IgD-negative memory B cell (primary cell): ENCODE measurements around the gene PRKAG2. TPM values are rescaled to one million over a fixed set of nuclear protein-coding genes. Genes with fewer than 3 reads are reported as not detected.
A peak's percentile ranks its signal among the peaks of the same experiment; 100 is the strongest.

Experiments used
- H3K27ac Mint-ChIP-seq, 3 donors: one replicate each; pipeline ENCODE4 v1.8.0; 2020 to 2022; ENCODE audit warnings: mild to moderate bottlenecking in 3 of 3, mixed read lengths in 3 of 3, moderate library complexity in 1 of 3
- H3K27me3 Mint-ChIP-seq: one replicate; pipeline ENCODE4 v1.8.0; 2021; ENCODE audit warnings: mixed read lengths
- H3K36me3 Mint-ChIP-seq: one replicate; pipeline ENCODE4 v1.8.0; 2020; ENCODE audit warnings: mild to moderate bottlenecking, mixed read lengths
- H3K4me1 Mint-ChIP-seq, 3 donors: one replicate each; pipeline ENCODE4 v1.8.0; 2020 to 2022; ENCODE audit warnings: mixed read lengths in 3 of 3, mild to moderate bottlenecking in 1 of 3
- H3K4me3 Mint-ChIP-seq, 4 donors: one replicate each; pipeline ENCODE4 v1.8.0; 2020 to 2022; ENCODE audit warnings: mild to moderate bottlenecking in 4 of 4, mixed read lengths in 4 of 4, moderate library complexity in 3 of 4
- H3K9me3 Mint-ChIP-seq, 3 donors: one replicate each; pipeline ENCODE4 v1.8.0; 2020 to 2021; ENCODE audit warnings: mixed read lengths in 3 of 3, mild to moderate bottlenecking in 1 of 3
- polyA plus RNA-seq: library from polyadenylated mRNA; unstranded; fragments of 300-500 nt; fragmentation: Illumina TruSeq; gene quantifications from one replicate; pipeline ENCODE4 v1.2.3, GENCODE V29; 2021

The PRKAG2 gene
- polyA plus RNA-seq, 1 donor from 2014 or later = 21.3 TPM

GRCh38 chr7:151689196-151689971 lies 187.5 kb downstream of the PRKAG2 start:
- Mint-ChIP-seq H3K27ac (no peak overlapping the region), H3K36me3 (peaks cover 2% of the 10 kb centered on the region), H3K9me3 (no peaks in the 10 kb centered on the region), H3K4me1 (peaks cover 2 to 5% (median 4%) of the 10 kb centered on the region in 3 donors), H3K4me3 (no peak overlapping the region), H3K27me3 (no peaks in the 10 kb centered on the region)

DNA sequence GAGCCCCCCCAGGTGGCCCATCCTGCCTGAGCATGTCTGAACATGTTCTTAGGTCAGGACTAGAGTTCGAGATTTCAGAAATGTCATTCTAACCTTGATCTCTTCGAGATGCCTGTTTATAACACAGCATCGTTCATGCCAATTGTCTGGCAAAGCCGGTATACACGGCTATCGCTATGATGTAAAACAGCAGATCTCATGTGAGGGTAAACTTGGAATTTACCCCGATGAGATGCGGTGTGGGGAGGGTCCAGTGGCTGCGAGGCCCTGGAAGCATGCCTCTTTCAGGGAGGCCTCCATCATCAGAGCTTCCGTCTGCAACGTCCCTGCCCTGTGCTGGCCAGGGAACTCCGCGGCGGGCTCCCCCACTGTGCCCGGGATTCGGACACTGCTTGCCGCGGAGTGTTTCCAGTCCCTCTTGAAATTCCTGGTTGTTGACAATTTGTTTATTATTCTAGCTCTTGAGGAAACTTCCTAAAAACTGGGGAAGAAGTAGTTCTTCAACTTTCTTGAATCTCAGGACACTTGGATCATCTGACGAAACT lies 188.6 kb downstream of the PRKAG2 start:
- no peak overlapping the region for H3K27ac Mint-ChIP-seq
- no peaks in the 10 kb centered on the region for H3K27me3 Mint-ChIP-seq
- peaks cover 2% of the 10 kb centered on the region for H3K36me3 Mint-ChIP-seq

DNA sequence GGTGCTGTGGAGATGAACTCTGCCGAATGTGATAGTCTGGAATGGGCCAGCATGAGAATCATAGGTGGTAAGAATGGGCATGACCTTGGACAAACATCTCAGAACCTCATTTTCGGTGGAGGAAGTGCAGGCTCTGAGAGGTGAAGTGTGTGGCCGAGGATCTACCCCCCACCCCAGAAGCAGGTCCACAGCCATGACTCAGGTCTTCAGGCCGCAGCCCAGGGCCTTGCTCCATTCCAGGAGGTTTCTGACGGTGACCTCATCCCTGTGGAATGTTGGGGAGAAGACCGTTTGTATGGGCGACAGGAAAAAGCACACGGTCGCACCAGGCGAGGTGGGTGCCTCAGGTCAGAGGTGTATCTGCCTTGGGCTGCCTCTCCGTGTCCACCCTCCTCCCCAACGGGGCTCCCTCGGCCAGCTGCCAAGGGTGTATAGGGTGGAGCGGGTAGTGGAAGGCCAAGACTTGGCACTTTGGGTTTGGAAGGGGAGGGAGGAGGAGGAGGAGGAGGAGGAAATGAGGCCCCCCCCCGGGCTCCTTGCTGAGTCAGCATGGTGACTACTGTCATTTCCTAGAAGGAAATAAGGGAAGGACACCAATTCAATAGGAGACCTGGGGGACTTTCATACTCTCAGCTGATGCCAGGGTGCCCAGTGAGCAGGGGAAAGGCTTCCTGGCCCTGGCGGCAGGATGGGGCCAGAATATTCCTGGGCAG lies 189.2 kb downstream of the PRKAG2 start:
- Mint-ChIP-seq H3K27ac (no peak overlapping the region), H3K4me1 (peaks cover 0 to 5% (median 2%) of the 10 kb centered on the region in 3 donors), H3K4me3 (no peak overlapping the region), H3K27me3 (no peaks in the 10 kb centered on the region), H3K9me3 (no peaks in the 10 kb centered on the region), H3K36me3 (peaks cover 2% of the 10 kb centered on the region)

More for the DNA sequence above, 188.6 kb downstream of the PRKAG2 start:
- H3K4me3 Mint-ChIP-seq = no peak overlapping the region
- H3K4me1 Mint-ChIP-seq = peaks cover 0 to 5% (median 2%) of the 10 kb centered on the region in 3 donors
- H3K9me3 Mint-ChIP-seq = no peaks in the 10 kb centered on the region

DNA sequence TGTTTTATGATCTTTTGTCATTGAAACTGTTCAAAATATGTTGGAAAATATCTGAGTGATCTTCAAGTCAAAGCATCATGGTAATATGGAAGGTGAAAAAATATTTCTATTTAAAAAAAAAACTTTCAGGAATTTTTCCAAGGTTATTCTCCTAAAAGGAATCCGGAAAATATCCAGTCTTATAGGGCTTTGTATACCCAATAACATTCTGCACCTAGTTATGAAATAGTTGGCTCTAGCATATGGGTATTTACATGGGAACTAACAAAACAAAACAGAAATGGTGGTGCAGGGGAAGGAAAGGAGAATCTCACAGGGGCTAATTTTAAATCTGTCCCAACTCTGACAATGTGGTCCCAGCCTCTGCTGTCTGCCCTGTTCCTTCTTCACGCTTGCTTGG lies 190.1 kb downstream of the PRKAG2 start:
- H3K36me3 Mint-ChIP-seq = peaks cover 2% of the 10 kb centered on the region

GRCh38 chr7:151686016-151686766 lies 190.7 kb downstream of the PRKAG2 start:
- H3K36me3 Mint-ChIP-seq = peaks cover 2% of the 10 kb centered on the region
- H3K27me3 Mint-ChIP-seq = no peaks in the 10 kb centered on the region
- H3K27ac Mint-ChIP-seq = no peak overlapping the region
- H3K4me3 Mint-ChIP-seq = no peak overlapping the region
- H3K4me1 Mint-ChIP-seq = peaks cover 0 to 2% (median 2%) of the 10 kb centered on the region in 3 donors
- no peaks in the 10 kb centered on the region for H3K9me3 Mint-ChIP-seq

More for the DNA sequence above, 190.1 kb downstream of the PRKAG2 start:
- Mint-ChIP-seq H3K27ac (no peak overlapping the region), H3K4me1 (peaks cover 0 to 2% (median 0%) of the 10 kb centered on the region in 3 donors), H3K4me3 (no peak overlapping the region), H3K27me3 (no peaks in the 10 kb centered on the region), H3K9me3 (no peaks in the 10 kb centered on the region)

GRCh38 chr7:151684408-151685175 lies 192.3 kb downstream of the PRKAG2 start:
- H3K4me3 Mint-ChIP-seq = no peak overlapping the region
- no peaks in the 10 kb centered on the region for H3K27me3 Mint-ChIP-seq
- no peak overlapping the region for H3K27ac Mint-ChIP-seq
- H3K36me3 Mint-ChIP-seq = peaks cover 2% of the 10 kb centered on the region
- no peaks in the 10 kb centered on the region for H3K9me3 Mint-ChIP-seq
- peaks cover 2 to 4% (median 4%) of the 10 kb centered on the region in 3 donors for H3K4me1 Mint-ChIP-seq

DNA sequence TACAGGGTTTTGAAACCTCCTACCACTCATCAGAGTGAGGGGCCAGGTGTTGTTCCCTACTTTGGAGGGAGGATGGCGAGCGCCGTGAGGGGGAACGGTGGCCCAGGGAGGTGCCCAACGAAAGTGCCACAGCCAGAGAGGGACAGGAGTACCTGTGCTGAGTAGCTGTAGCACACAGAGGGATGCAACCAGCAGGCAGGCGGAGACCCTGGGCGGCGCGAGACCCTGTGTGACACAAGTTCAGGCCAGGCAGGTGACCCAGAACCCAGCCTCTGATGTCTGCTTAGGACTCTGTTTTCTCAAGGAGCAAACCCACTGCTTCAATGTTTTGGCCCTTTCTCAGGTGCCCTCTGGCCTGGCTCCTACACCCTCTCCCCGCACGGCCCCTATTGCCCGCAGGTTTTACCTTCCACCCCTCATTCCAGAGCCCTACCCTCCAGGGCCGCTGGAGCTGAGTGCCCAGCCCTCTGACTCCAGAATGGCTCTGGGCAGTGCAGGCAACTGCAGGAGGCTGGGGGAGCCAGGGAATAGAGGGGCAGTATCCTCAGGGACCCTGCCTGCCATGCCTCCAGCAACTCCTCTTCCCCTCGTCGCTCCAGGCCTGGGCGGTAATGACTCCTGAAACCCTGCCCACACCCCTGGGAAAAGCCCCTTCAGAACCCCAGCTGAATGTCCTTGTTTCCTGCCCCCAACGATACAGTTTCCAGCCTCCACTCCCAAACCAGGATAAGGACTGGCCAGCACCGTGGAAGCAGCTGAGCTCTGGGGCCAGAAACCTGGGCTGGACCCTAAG lies 193.1 kb downstream of the PRKAG2 start:
- Mint-ChIP-seq H3K4me3 (no peak overlapping the region), H3K4me1 (peaks cover 2 to 5% (median 4%) of the 10 kb centered on the region in 3 donors), H3K9me3 (no peaks in the 10 kb centered on the region), H3K27ac (no peak overlapping the region), H3K36me3 (peaks cover 2% of the 10 kb centered on the region), H3K27me3 (no peaks in the 10 kb centered on the region)

DNA sequence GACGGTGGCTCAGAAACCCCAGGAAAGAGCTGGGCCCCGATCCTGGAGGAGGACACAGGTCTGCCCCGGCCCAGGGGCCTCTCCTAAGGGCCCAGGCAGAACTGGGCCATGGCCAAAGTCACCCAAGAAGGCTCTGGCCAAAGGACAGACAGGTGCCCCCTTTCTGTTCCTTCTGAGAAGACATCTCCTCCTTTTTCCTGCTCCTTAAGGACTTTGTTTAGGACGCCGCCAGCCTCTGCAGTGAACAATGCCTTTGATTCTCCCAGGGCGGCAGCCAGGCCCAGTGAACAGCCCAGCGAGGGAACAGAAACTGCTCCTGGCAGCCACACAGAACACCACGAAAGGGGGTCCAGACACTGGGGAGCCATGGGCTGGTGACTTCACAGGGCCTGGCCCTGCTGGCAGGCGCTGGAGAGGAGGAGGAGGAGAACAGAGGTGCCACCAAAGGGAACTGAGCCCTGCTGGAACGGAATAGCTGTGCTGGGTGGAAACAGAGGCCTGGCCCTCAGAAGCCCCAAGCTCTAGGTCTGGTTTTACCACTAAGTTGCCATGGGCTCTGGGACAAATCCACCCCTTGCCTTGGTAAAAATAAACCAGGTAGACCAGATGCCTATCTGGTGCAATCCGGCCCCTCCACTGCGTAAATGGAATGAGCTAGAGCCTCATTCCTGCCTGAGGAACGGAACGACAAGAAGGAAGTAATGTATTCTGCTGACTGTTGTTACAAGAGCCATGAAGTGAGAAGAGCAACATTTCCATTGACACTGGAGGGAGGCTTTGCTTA lies 193.9 kb downstream of the PRKAG2 start:
- peaks cover 2% of the 10 kb centered on the region for H3K36me3 Mint-ChIP-seq
- H3K9me3 Mint-ChIP-seq = no peaks in the 10 kb centered on the region
- peaks cover 2 to 5% (median 4%) of the 10 kb centered on the region in 3 donors for H3K4me1 Mint-ChIP-seq
- no peak overlapping the region for H3K27ac Mint-ChIP-seq
- no peaks in the 10 kb centered on the region for H3K27me3 Mint-ChIP-seq
- no peak overlapping the region for H3K4me3 Mint-ChIP-seq

DNA sequence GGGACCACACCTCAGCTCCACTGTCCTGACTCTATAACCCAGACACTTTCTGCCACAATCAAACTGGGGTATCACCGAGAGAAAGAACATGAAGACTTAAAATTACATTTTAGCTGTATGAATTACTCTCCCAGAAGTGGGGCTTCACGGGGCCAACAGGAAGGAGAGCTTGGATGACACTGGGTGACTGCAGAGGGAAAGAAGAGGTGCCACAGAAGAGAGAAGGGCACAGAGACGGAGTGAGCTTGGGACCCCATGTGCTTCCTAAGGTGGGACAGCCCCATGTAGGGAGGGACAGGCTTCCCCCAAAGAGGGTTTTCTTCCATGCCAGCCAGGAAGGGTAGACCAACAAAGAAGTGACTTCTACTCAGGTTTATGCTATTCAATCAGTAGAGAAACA lies 195.2 kb downstream of the PRKAG2 start:
- Mint-ChIP-seq H3K27ac (no peak overlapping the region), H3K4me3 (peak overlapping the region in 1 of 4 donors; percentile 6), H3K36me3 (peaks cover 2% of the 10 kb centered on the region), H3K4me1 (peaks cover 0 to 9% (median 8%) of the 10 kb centered on the region in 3 donors), H3K27me3 (no peaks in the 10 kb centered on the region), H3K9me3 (no peaks in the 10 kb centered on the region)

GRCh38 chr7:151680810-151681209 lies 196.1 kb downstream of the PRKAG2 start:
- Mint-ChIP-seq H3K36me3 (peaks cover 2% of the 10 kb centered on the region), H3K4me3 (no peak overlapping the region), H3K27ac (no peak overlapping the region), H3K9me3 (no peaks in the 10 kb centered on the region), H3K27me3 (no peaks in the 10 kb centered on the region), H3K4me1 (peaks cover 0 to 9% (median 8%) of the 10 kb centered on the region in 3 donors)

DNA sequence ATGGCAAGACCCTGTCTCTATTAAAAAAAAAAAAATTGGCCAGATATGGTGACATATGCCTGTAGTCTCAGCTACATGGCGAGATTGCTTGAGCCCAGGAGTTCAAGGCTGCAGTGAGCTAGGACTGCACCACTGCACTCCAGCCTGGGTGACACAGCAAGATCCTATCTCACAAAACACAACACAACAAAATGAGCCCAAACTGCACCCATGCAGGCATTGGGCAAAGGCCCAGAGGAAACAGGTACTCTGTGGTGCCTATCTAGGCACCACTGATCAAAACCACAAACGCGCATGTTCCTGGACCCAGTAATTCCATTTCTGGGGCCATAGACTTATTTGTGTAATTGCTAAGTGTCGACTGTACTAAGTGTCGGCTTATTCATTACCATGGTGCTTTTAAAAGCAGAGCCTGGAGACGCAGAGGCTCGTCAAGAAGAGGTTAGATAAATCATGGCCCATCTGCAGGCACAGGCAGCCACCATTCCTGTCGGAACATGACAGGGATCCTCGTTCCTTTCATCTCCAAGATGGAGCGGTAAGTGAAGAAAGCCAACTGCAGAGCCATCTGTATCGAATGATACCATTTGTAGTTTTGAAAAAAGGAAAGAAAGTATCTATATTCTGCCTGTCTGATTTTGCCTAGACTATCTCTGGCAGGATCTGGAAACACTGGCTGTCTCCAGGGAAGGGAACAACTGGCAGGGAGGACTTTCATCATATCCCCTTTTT lies 196.9 kb downstream of the PRKAG2 start:
- no peak overlapping the region for H3K4me3 Mint-ChIP-seq
- H3K27ac Mint-ChIP-seq = no peak overlapping the region
- no peaks in the 10 kb centered on the region for H3K9me3 Mint-ChIP-seq
- H3K4me1 Mint-ChIP-seq = peaks cover 4 to 9% (median 8%) of the 10 kb centered on the region in 3 donors
- H3K36me3 Mint-ChIP-seq = peaks cover 7% of the 10 kb centered on the region
- H3K27me3 Mint-ChIP-seq = no peaks in the 10 kb centered on the region

- Mint-ChIP-seq H3K4me1 (peaks cover 4 to 9% (median 8%) of the 10 kb centered on the region in 3 donors), H3K4me3 (no peak overlapping the region), H3K9me3 (no peaks in the 10 kb centered on the region), H3K36me3 (peaks cover 7% of the 10 kb centered on the region), H3K27ac (no peak overlapping the region), H3K27me3 (no peaks in the 10 kb centered on the region)
Measured at GRCh38 chr7:151679071-151679708, 197.7 kb downstream of the PRKAG2 start.
